Measurements from ENCODE around the gene OR10H1. TPM values are rescaled to one million over a fixed set of nuclear protein-coding genes. Genes with fewer than 3 reads are reported as not detected.
"Not testable (repeated sequence)": the region's sequence is repeated elsewhere in the genome, so short reads cannot be mapped to it uniquely, and the experiment has no call there.

Gene OR10H1
- total and polyA plus RNA-seq, 7 donors = not detected

- DNase-seq (peak; percentile 96 to 97), ATAC-seq (peak; percentile 98 to 100 (median 99))
- H3K4me1 ChIP-seq = no peaks in the 10 kb centered on the region
- H3K27me3 ChIP-seq (ENCODE audit: insufficient read depth in 3 of 3, low read length in 2 of 3) = peaks cover 0 to under 1% (median 0%) of the 10 kb centered on the region in 3 donors
- H3K36me3 ChIP-seq (ENCODE audit: insufficient read depth in 1 of 2, low read depth in 1 of 2) = no peaks in the 10 kb centered on the region
- no peaks in the 10 kb centered on the region for H3K9me3 ChIP-seq
- H3K27ac ChIP-seq = peak overlapping the region; percentile 82
- WGBS, 3 donors = 0 to 1% (median 0%) methylated on average over 56 to 65 of the region's 65 CpGs
- no peak for TF ChIP-seq CTCF (IDR thresholded peaks at IDR 0.05)
- intact Hi-C loops (cut with DNase I) = no loop called here
- peak overlapping the region; percentile 76 for H3K4me3 ChIP-seq
These were observed 21.1 kb upstream of the OR10H1 start for GRCh38 chr19:15836330-15837220.

GRCh38 chr19:15835565-15836329 is 20.3 kb upstream of the OR10H1 start:
- H3K9me3 ChIP-seq; ATAC-seq; intact Hi-C loops (cut with DNase I); H3K4me1 ChIP-seq; DNase-seq; H3K27me3 ChIP-seq (ENCODE audit: insufficient read depth in 3 of 3, low read length in 2 of 3); H3K36me3 ChIP-seq (ENCODE audit: insufficient read depth in 1 of 2, low read depth in 1 of 2): not testable (repeated sequence)
- Histone ChIP-seq H3K27ac (peak overlapping the region; percentile 82), H3K4me3 (peak overlapping the region; percentile 76)
- 42 to 50% (median 46%) methylated on average over 11 of the region's 11 CpGs for WGBS, 3 donors

GRCh38 chr19:15834232-15834631 is 18.8 kb upstream of the OR10H1 start:
- H3K27ac ChIP-seq; DNase-seq; H3K4me1 ChIP-seq; H3K4me3 ChIP-seq; ATAC-seq; H3K36me3 ChIP-seq (ENCODE audit: insufficient read depth in 1 of 2, low read depth in 1 of 2); intact Hi-C loops (cut with DNase I); H3K27me3 ChIP-seq (ENCODE audit: insufficient read depth in 3 of 3, low read length in 2 of 3); H3K9me3 ChIP-seq: not testable (repeated sequence)
- 93 to 97% (median 95%) methylated on average over 3 of the region's 3 CpGs for WGBS, 3 donors

GRCh38 chr19:15831626-15832025 is 16.2 kb upstream of the OR10H1 start:
- no peaks in the 10 kb centered on the region for H3K36me3 ChIP-seq (ENCODE audit: insufficient read depth in 1 of 2, low read depth in 1 of 2)
- H3K27ac ChIP-seq = no peak overlapping the region
- ATAC-seq = no peak
- DNase-seq = no peak
- intact Hi-C loops (cut with DNase I) = no loop called here
- 76 to 80% (median 79%) methylated on average over 5 of the region's 5 CpGs for WGBS, 3 donors
- TF ChIP-seq CTCF (IDR thresholded peaks at IDR 0.05) = no peak
- no peaks in the 10 kb centered on the region for H3K4me1 ChIP-seq
- H3K4me3 ChIP-seq = no peak overlapping the region
- no peaks in the 10 kb centered on the region for H3K9me3 ChIP-seq
- peaks cover 0 to 7% (median 2%) of the 10 kb centered on the region in 3 donors for H3K27me3 ChIP-seq (ENCODE audit: insufficient read depth in 3 of 3, low read length in 2 of 3)

GRCh38 chr19:15829786-15830185 is 14.3 kb upstream of the OR10H1 start:
- no peaks in the 10 kb centered on the region for H3K4me1 ChIP-seq
- ATAC-seq (no peak), DNase-seq (no peak)
- H3K4me3 ChIP-seq = no peak overlapping the region
- no peaks in the 10 kb centered on the region for H3K36me3 ChIP-seq (ENCODE audit: insufficient read depth in 1 of 2, low read depth in 1 of 2)
- 78 to 90% (median 85%) methylated on average over 8 of the region's 8 CpGs for WGBS, 3 donors
- no peaks in the 10 kb centered on the region for H3K9me3 ChIP-seq
- no peak for TF ChIP-seq CTCF (IDR thresholded peaks at IDR 0.05)
- intact Hi-C loops (cut with DNase I) = no loop called here
- H3K27me3 ChIP-seq (ENCODE audit: insufficient read depth in 3 of 3, low read length in 2 of 3) = peaks cover 0 to 7% (median 2%) of the 10 kb centered on the region in 3 donors
- H3K27ac ChIP-seq = no peak overlapping the region

Data from psoas muscle (tissue), 8 donors.